Measurements from ENCODE around the gene TCFL5.

GRCh38 chr20:62839816-62840215 lies 21.8 kb downstream of the TCFL5 start:
- TF ChIP-seq, protein P1, sequence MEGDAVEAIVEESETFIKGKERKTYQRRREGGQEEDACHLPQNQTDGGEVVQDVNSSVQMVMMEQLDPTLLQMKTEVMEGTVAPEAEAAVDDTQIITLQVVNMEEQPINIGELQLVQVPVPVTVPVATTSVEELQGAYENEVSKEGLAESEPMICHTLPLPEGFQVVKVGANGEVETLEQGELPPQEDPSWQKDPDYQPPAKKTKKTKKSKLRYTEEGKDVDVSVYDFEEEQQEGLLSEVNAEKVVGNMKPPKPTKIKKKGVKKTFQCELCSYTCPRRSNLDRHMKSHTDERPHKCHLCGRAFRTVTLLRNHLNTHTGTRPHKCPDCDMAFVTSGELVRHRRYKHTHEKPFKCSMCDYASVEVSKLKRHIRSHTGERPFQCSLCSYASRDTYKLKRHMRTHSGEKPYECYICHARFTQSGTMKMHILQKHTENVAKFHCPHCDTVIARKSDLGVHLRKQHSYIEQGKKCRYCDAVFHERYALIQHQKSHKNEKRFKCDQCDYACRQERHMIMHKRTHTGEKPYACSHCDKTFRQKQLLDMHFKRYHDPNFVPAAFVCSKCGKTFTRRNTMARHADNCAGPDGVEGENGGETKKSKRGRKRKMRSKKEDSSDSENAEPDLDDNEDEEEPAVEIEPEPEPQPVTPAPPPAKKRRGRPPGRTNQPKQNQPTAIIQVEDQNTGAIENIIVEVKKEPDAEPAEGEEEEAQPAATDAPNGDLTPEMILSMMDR (IDR thresholded peaks at IDR 0.05; ENCODE audit: low read depth, low read length), result no peak
- TF ChIP-seq EZH2phosphoT487 (IDR thresholded peaks at IDR 0.05; ENCODE audit: low read depth), result no peak

All from OCI-LY3 (cell line).